ENCODE measurements around the gene SNCAIP.

SNCAIP gene

DNA sequence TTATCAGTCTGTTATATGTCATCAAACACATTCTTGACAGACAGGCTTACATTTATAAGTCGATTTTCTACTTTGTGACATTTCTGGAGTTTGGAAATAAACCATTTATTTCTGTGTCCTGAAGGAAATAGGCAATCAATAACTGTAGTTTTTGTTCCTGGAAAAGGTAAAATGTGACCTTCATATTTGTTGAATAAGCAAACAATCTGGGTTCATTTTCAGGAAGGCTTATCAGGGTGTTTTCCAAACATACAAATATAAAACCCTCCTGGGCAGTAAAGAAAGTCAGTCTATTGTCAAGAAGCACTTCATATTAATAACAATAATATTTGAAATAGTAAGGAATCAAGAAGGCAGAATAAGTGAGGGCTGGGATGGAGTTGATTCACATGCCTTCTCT is 195.0 kb downstream of the SNCAIP start:
- DNase-seq = no peak

DNA sequence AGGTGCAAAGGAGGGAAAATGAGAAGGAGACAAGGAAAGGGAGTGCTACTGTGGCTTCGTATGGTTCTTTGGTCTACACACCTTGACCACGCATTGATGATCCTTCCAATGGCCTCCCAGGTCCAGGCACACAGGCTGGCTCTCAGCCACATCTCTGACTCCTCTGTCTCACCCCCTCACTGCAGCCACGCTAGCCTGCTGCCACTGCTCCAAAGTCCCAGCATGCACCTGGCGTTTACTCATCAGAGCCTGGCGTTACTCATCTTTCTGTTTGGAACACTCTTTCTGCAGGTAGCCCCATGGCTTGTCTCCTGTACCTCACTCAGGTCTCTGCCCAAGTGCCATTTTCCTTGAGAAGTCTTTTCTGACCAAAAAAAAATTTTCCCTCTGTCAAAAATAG is 195.5 kb downstream of the SNCAIP start:
- DNase-seq = no peak

DNA sequence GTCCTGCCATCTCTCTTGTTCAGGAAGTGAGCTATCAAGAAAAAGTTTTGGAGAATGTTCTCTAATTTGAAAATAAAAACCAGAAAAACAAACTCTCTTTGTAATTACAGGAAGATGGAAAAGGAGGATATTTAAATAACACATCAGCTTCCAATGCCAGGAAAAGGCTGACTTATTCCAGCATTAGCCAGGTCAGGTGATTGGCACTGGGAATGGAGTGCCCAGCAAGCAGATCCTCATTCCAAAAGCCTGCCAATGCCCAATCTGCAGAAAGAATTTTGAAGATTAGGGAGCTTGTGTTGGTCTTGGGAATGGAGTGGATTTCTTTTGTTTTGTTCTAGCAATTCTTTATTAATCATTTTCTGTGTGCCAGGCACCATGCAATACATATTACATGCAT is 196.6 kb downstream of the SNCAIP start:
- no peak for DNase-seq

Data from right kidney (tissue), 1 donor.